Cardiac muscle cell (in vitro differentiated cells and primary cell): ENCODE measurements around the gene PCSK4. TPM values are rescaled to one million over a fixed set of nuclear protein-coding genes. Genes with fewer than 3 reads are reported as not detected.

Source experiments
- DNase-seq, 2 donors: peaks; one replicate each; pipeline versions ENCODE4 v3.0.0 to v3.0.0-alpha.2; 2010 to 2017; ENCODE audit warnings: low read depth in 1 of 2, low spot score in 1 of 2
- H3K27ac ChIP-seq: fragments of 200-600 bp; sonication (generic); 2 replicates; pipeline ENCODE4 v1.5.1; 2016
- H3K27me3 ChIP-seq: fragments of 200-600 bp; sonication (generic); 2 replicates; pipeline ENCODE4 v1.6.0; 2016; ENCODE audit warnings: control low read depth
- H3K36me3 ChIP-seq: fragments of 200-600 bp; sonication (generic); 2 replicates; pipeline ENCODE4 v1.5.1; 2016; ENCODE audit warnings: control low read depth
- H3K4me1 ChIP-seq: fragments of 200-600 bp; sonication (generic); 2 replicates; pipeline ENCODE4 v1.8.1; 2017; ENCODE audit warnings: low read depth, mild to moderate bottlenecking, mixed run types
- H3K4me3 ChIP-seq: fragments of 200-600 bp; sonication (generic); 2 replicates; pipeline ENCODE4 v1.5.1; 2016; ENCODE audit warnings: mild to moderate bottlenecking
- H3K9me3 ChIP-seq: fragments of 200-600 bp; sonication (generic); 2 replicates; pipeline ENCODE4 v1.5.1; 2017; ENCODE audit warnings: low read depth, mild to moderate bottlenecking, control low read depth
- CTCF ChIP-seq: IDR thresholded peaks from 2 replicates; pipeline ENCODE4 v1.5.1; 2012; ENCODE audit warnings: low read depth, mild to moderate bottlenecking, low read length
- polyA plus RNA-seq: library from polyadenylated mRNA; unstranded; fragments of >200 nt; fragmentation: Nextera tagmentation; extraction: Ambion mirVana; gene quantifications from 2 replicates; pipeline ENCODE4 v1.2.1, GENCODE V29; 2016
- total RNA-seq: library from RNA; depleted of rRNA; stranded (reverse); fragments of >200 nt; gene quantifications from 2 replicates; pipeline ENCODE4 v1.2.3, GENCODE V29; 2016

PCSK4 gene
- total and polyA plus RNA-seq, 2 experiments from 2014 or later: 9.6 to 28.6 TPM

GRCh38 chr19:1450735-1451731 lies 39.1 kb downstream of the PCSK4 start:
- peaks cover 5% of the 10 kb centered on the region for H3K4me1 ChIP-seq
- H3K4me3 ChIP-seq: no peak overlapping the region
- no peak overlapping the region for H3K27ac ChIP-seq
- TF ChIP-seq CTCF: no peak
- no peak for DNase-seq
- no peaks in the 10 kb centered on the region for H3K36me3 ChIP-seq
- no peaks in the 10 kb centered on the region for H3K9me3 ChIP-seq
- H3K27me3 ChIP-seq: peaks cover 100% of the 10 kb centered on the region

DNA sequence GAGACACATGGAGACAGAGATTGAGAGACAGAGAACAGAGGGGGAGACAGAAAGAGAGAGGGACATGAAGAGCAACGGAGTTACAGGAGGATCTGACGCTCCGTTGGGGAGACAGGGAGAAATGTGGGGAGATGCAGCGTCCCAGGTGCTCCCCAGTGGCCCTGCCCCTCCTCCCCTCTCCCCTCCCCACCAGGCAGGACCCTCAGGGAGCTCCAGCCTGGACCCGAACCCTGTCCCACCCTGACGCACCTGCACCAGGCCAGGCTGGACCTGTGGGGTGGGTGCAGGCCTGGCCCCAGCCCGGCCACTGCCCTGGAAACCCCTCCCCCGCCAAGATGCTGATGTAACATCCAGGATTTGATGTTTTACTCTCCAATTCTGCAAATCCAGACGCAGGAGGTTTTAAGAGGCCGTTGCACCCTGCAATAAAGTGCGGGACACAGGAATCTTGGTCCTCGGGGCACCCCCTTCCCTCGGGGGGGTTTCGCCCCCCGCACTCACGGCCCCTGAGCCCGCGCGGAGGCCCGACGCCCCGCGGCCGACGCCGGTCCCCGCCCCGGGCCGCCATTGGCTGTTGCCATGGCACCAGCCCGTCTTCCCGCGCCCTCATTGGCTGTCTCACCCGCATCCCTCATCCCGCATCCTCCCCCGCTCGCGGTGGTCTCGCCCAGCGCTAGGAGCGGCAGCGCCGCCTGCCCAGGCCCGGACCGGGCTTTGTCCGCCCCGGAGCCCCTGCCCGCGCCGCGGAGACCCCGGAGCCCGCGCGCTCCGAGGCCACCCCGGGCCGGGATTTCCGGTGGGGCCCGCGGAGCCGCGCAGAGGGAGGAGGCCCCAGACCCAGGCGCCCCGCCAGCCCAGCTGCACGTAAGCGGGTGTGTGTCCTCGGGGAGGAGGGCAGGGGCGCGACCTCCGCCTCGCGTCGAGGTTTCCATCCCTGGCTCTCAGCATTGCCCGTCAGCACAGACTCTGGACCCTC lies 40.4 kb downstream of the PCSK4 start, which contains the start of gene APC2:
TSS of gene APC2 (plus strand) at position 655 of the 976 bp plus-strand sequence. CDS start 2,881 bp downstream, outside the sequence.
- Histone ChIP-seq H3K27ac (no peak within 1 kb of the TSS), H3K4me3 (no peak within 1 kb of the TSS), H3K36me3 (no peaks in the 10 kb centered on the region), H3K9me3 (no peaks in the 10 kb centered on the region), H3K27me3 (peaks cover 95% of the 10 kb centered on the region), H3K4me1 (peaks cover 5% of the 10 kb centered on the region)
- TF ChIP-seq CTCF: no peak
- DNase-seq: peak in 1 of 2 donors; percentile 57

DNA sequence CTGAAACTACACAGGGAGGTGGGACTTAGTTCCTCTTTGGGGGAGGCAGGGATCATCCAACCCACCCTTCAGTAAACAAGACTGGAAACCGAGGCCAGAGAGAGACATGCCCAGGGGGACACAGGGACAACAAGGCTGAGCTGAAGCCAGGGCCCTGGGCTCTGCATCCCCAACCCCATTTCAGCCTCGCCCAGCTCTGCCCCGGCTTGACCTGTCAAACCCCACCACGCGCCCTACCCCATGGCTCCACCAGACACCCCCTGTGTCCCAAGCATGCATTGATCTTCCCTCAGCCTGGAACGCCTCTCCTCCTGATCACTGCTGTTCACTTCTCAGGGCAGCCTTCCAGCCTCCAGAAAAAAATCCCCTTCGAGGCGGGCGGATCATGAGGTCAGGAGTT lies 42.2 kb downstream of the PCSK4 start:
- peaks cover 5% of the 10 kb centered on the region for H3K4me1 ChIP-seq
- no peak overlapping the region for H3K27ac ChIP-seq
- no peaks in the 10 kb centered on the region for H3K36me3 ChIP-seq
- no peak overlapping the region for H3K4me3 ChIP-seq
- DNase-seq: no peak
- TF ChIP-seq CTCF: no peak
- peaks cover 77% of the 10 kb centered on the region for H3K27me3 ChIP-seq
- H3K9me3 ChIP-seq: no peaks in the 10 kb centered on the region

GRCh38 chr19:1447504-1447903 lies 42.6 kb downstream of the PCSK4 start:
- Histone ChIP-seq H3K27me3 (peaks cover 73% of the 10 kb centered on the region), H3K4me1 (peaks cover 5% of the 10 kb centered on the region)

More at GRCh38 chr19:1447504-1447903, 42.6 kb downstream of the PCSK4 start:
- no peak for TF ChIP-seq CTCF
- Histone ChIP-seq H3K27ac (no peak overlapping the region), H3K9me3 (no peaks in the 10 kb centered on the region), H3K4me3 (no peak overlapping the region), H3K36me3 (no peaks in the 10 kb centered on the region)
- no peak for DNase-seq
